ENCODE results near the gene PNPLA6. TPM values are rescaled to one million over a fixed set of nuclear protein-coding genes. Genes with fewer than 3 reads are reported as not detected.

Gene PNPLA6
- total and polyA plus RNA-seq, 9 of the 15 experiments (the other 6 are each of a cell fraction or from before 2014, with no cell fraction given) = 0.07 to 30.2 (median 8.3) TPM

GRCh38 chr19:7522072-7522922 lies 13.2 kb upstream of the PNPLA6 start, which contains the start of gene MCOLN1 (continued):
- TF ChIP-seq HNRNPK (IDR thresholded peaks at IDR 0.05; ENCODE audit: low read depth, low read length, poor library complexity, severe bottlenecking) = no peak
- no peak for TF ChIP-seq FOXA1 (IDR thresholded peaks at IDR 0.05; ENCODE audit: borderline replicate concordance)
- peak; percentile 70; the same call in 1 of the 2 replicates for TF ChIP-seq SPI1 (IDR thresholded peaks at IDR 0.05; ENCODE audit: borderline replicate concordance, low read depth, low read length)
- peak; percentile 92 for TF ChIP-seq NEUROD1 (IDR thresholded peaks at IDR 0.05; ENCODE audit: borderline replicate concordance, low read depth, low read length, partially characterized antibody)
- TF ChIP-seq U2AF2 (optimal IDR thresholded peaks at IDR 0.05; ENCODE audit: low read depth, low read length) = no peak
- no peak for TF ChIP-seq ZBTB26 (CRISPR knock-in tag; IDR thresholded peaks at IDR 0.05)
- TF ChIP-seq, protein P1, sequence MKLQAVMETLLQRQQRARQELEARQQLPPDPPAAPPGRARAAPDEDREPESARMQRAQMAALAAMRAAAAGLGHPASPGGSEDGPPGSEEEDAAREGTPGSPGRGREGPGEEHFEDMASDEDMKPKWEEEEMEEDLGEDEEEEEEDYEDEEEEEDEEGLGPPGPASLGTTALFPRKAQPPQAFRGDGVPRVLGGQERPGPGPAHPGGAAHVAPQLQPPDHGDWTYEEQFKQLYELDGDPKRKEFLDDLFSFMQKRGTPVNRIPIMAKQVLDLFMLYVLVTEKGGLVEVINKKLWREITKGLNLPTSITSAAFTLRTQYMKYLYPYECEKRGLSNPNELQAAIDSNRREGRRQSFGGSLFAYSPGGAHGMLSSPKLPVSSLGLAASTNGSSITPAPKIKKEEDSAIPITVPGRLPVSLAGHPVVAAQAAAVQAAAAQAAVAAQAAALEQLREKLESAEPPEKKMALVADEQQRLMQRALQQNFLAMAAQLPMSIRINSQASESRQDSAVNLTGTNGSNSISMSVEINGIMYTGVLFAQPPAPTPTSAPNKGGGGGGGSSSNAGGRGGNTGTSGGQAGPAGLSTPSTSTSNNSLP (IDR thresholded peaks at IDR 0.05; ENCODE audit: borderline replicate concordance, low read depth, low read length) = no peak
- peak; percentile 18; the same call in 1 of the 2 replicates for TF ChIP-seq KDM2B (CRISPR knock-in tag; IDR thresholded peaks at IDR 0.05)
- TF ChIP-seq SOX6 (IDR thresholded peaks at IDR 0.05) = peak; percentile 63
- TF ChIP-seq KLF16 (IDR thresholded peaks at IDR 0.05) = no peak
- TF ChIP-seq MXI1 (IDR thresholded peaks at IDR 0.05; ENCODE audit: low read depth, low read length) = peak; percentile 63
- peak; percentile 60; the same call in 1 of the 2 replicates for TF ChIP-seq HNRNPL (IDR thresholded peaks at IDR 0.05; ENCODE audit: low read depth, low read length)
- TF ChIP-seq SAFB (IDR thresholded peaks at IDR 0.05; ENCODE audit: borderline replicate concordance, low read depth, low read length) = no peak
- TF ChIP-seq SMARCC2 (IDR thresholded peaks at IDR 0.05; ENCODE audit: low read depth) = no peak
- no peak for TF ChIP-seq ZNF12 (CRISPR knock-in tag; IDR thresholded peaks at IDR 0.05)
- TF ChIP-seq PTRF (tag; IDR thresholded peaks at IDR 0.05) = no peak
- no peak for TF ChIP-seq ZNF436 (CRISPR knock-in tag; IDR thresholded peaks at IDR 0.05)
- no peak for TF ChIP-seq ZNF79 (CRISPR knock-in tag; IDR thresholded peaks at IDR 0.05; ENCODE audit: low read depth)
- TF ChIP-seq, protein P2, sequence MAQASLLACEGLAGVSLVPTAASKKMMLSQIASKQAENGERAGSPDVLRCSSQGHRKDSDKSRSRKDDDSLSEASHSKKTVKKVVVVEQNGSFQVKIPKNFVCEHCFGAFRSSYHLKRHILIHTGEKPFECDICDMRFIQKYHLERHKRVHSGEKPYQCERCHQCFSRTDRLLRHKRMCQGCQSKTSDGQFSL (CRISPR knock-in tag; IDR thresholded peaks at IDR 0.05) = no peak
- TF ChIP-seq, protein P2 (tag; IDR thresholded peaks at IDR 0.05) = no peak
- TF ChIP-seq CHD2 (IDR thresholded peaks at IDR 0.05; ENCODE audit: low read depth, low read length) = peak; percentile 85
- TF ChIP-seq MXD1 (CRISPR knock-in tag; IDR thresholded peaks at IDR 0.05; ENCODE audit: borderline replicate concordance, poor library complexity, severe bottlenecking) = peak; percentile 57
- TF ChIP-seq ZNF77 (CRISPR knock-in tag; IDR thresholded peaks at IDR 0.05) = no peak
- peak; percentile 31; the same call in 1 of the 2 replicates for TF ChIP-seq NBN (IDR thresholded peaks at IDR 0.05; ENCODE audit: low read depth)
- TF ChIP-seq FUS (optimal IDR thresholded peaks at IDR 0.05; ENCODE audit: low read depth, low read length) = no peak
- TF ChIP-seq TARDBP (IDR thresholded peaks at IDR 0.05) = 0 out of 2 replicates have a peak, but pooled peaks have one; percentile 51
